GM12892 (cell line): Measurements from ENCODE around the gene SCGB2B2. TPM values are rescaled to one million over a fixed set of nuclear protein-coding genes. Genes with fewer than 3 reads are reported as not detected.

Source experiments
- DNase-seq: peaks from one replicate; pipeline ENCODE4 v3.0.0; 2011; ENCODE audit not compliant: insufficient read length
- FAIRE-seq: peaks from 2 replicates; lab custom pipeline; 2011; peaks lifted over from hg19 to GRCh38; lab: Jason Lieb, UNC
- POLR2A ChIP-seq: IDR thresholded peaks from 2 replicates; pipeline ENCODE4 v1.6.1; 2011; ENCODE audit warnings: low read depth, low read length, control low read depth
- POLR2AphosphoS5 ChIP-seq: IDR thresholded peaks from 2 replicates; pipeline ENCODE4 v1.6.1; 2011; ENCODE audit warnings: low read depth, low read length, control low read depth
- TAF1 ChIP-seq: IDR thresholded peaks from 2 replicates; pipeline ENCODE4 v1.6.1; 2011; ENCODE audit warnings: low read depth, mild to moderate bottlenecking, control low read depth, low read length, borderline replicate concordance
- polyA plus RNA-seq: library from polyadenylated mRNA; unstranded; fragments of >200 nt; gene quantifications from one replicate; pipeline ENCODE4 v1.2.1, GENCODE V29; 2012; ENCODE audit warnings: missing spikeins, inconsistent platforms; ENCODE audit not compliant: missing spikeins

The SCGB2B2 gene
- polyA plus RNA-seq: not detected

GRCh38 chr19:34676697-34677385, at the start of gene SCGB2B2:
TSS of gene SCGB2B2 (minus strand) at chr19:34677159. CDS start at chr19:34594563, 82,596 bp downstream.
- FAIRE-seq: no peak
- DNase-seq: peak; percentile 36
- no peak for TF ChIP-seq TAF1
- no peak for TF ChIP-seq POLR2A
- no peak for TF ChIP-seq POLR2AphosphoS5

- FAIRE-seq: no peak
- no peak for DNase-seq
- TF ChIP-seq POLR2A (no peak), POLR2AphosphoS5 (no peak), TAF1 (no peak)
Observed at GRCh38 chr19:34725400-34725799, 48.4 kb upstream of the SCGB2B2 start.

- FAIRE-seq: no peak
- DNase-seq: no peak
- TF ChIP-seq POLR2A: no peak
- TF ChIP-seq POLR2AphosphoS5: no peak
Observed at GRCh38 chr19:34722353-34722752, 45.4 kb upstream of the SCGB2B2 start.

- FAIRE-seq (no peak), DNase-seq (no peak)
- no peak for TF ChIP-seq TAF1
- no peak for TF ChIP-seq POLR2A
- TF ChIP-seq POLR2AphosphoS5: no peak
Observed at GRCh38 chr19:34715357-34715756, 38.4 kb upstream of the SCGB2B2 start.

GRCh38 chr19:34713262-34713637, 36.3 kb upstream of the SCGB2B2 start:
- TF ChIP-seq POLR2AphosphoS5: no peak
- TF ChIP-seq POLR2A: no peak
- TF ChIP-seq TAF1: no peak
- FAIRE-seq (no peak), DNase-seq (no peak)

- no peak for DNase-seq
- peak; percentile 48 for FAIRE-seq
- TF ChIP-seq POLR2A: no peak
- TF ChIP-seq POLR2AphosphoS5: no peak
- no peak for TF ChIP-seq TAF1
Observed at GRCh38 chr19:34712395-34713261, 35.7 kb upstream of the SCGB2B2 start.

GRCh38 chr19:34711890-34712289, 34.9 kb upstream of the SCGB2B2 start:
- FAIRE-seq (no peak), DNase-seq (no peak)
- no peak for TF ChIP-seq TAF1
- no peak for TF ChIP-seq POLR2AphosphoS5
- no peak for TF ChIP-seq POLR2A

- FAIRE-seq: no peak
- no peak for DNase-seq
- no peak for TF ChIP-seq POLR2A
Observed at GRCh38 chr19:34707661-34708060, 30.7 kb upstream of the SCGB2B2 start.

GRCh38 chr19:34692549-34692948, 15.6 kb upstream of the SCGB2B2 start:
- DNase-seq (no peak), FAIRE-seq (no peak)
- TF ChIP-seq TAF1 (no peak), POLR2A (no peak), POLR2AphosphoS5 (no peak)

GRCh38 chr19:34690372-34690771, 13.4 kb upstream of the SCGB2B2 start:
- FAIRE-seq (no peak), DNase-seq (no peak)
- no peak for TF ChIP-seq POLR2A
- TF ChIP-seq TAF1: no peak
- TF ChIP-seq POLR2AphosphoS5: no peak

GRCh38 chr19:34688592-34688991, 11.6 kb upstream of the SCGB2B2 start:
- FAIRE-seq (no peak), DNase-seq (no peak)
- TF ChIP-seq TAF1 (no peak), POLR2AphosphoS5 (no peak), POLR2A (no peak)

- FAIRE-seq: no peak
Observed at GRCh38 chr19:34687348-34687747, 10.4 kb upstream of the SCGB2B2 start.

More at GRCh38 chr19:34687348-34687747, 10.4 kb upstream of the SCGB2B2 start:
- no peak for TF ChIP-seq TAF1
- TF ChIP-seq POLR2A: no peak
- no peak for TF ChIP-seq POLR2AphosphoS5
- no peak for DNase-seq
